HuH-7.5 (cell line): Measurements from ENCODE around the gene FCN2.

Experiments
- DNase-seq: peaks from one replicate; pipeline ENCODE4 v3.0.0; 2011; ENCODE audit warnings: low spot score

Gene FCN2

GRCh38 chr9:134912126-134912840, 31.7 kb downstream of the FCN2 start:
- DNase-seq, result no peak

GRCh38 chr9:134913041-134913712, 32.6 kb downstream of the FCN2 start:
- no peak for DNase-seq

- no peak for DNase-seq
Observed at GRCh38 chr9:134913713-134914500, 33.3 kb downstream of the FCN2 start.

- DNase-seq, result no peak
Observed at GRCh38 chr9:134914501-134914834, 33.9 kb downstream of the FCN2 start.

- DNase-seq, result no peak
Observed at GRCh38 chr9:134915046-134915985, 34.7 kb downstream of the FCN2 start.

GRCh38 chr9:134916161-134916665, 35.6 kb downstream of the FCN2 start:
- no peak for DNase-seq

- DNase-seq, result no peak
Observed at GRCh38 chr9:134917431-134918373, 37.1 kb downstream of the FCN2 start, which contains the start of gene FCN1. FCN1 (minus strand) TSS chr9:134917912; CDS start chr9:134917871, 41 bp downstream.

- DNase-seq, result no peak
Observed at GRCh38 chr9:134918646-134919045, 38.0 kb downstream of the FCN2 start.

- no peak for DNase-seq
Observed at GRCh38 chr9:134919303-134919702, 38.7 kb downstream of the FCN2 start.

GRCh38 chr9:134922066-134922931, 41.7 kb downstream of the FCN2 start:
- DNase-seq, result no peak

GRCh38 chr9:134922932-134923240, 42.3 kb downstream of the FCN2 start:
- DNase-seq, result no peak

- DNase-seq, result no peak
Observed at GRCh38 chr9:134923466-134923865, 42.9 kb downstream of the FCN2 start.

- no peak for DNase-seq
Observed at GRCh38 chr9:134925011-134925511, 44.5 kb downstream of the FCN2 start.

GRCh38 chr9:134928436-134929192, 48.0 kb downstream of the FCN2 start:
- DNase-seq, result no peak

GRCh38 chr9:134929193-134930158, 48.9 kb downstream of the FCN2 start:
- no peak for DNase-seq

GRCh38 chr9:134930398-134930797, 49.8 kb downstream of the FCN2 start:
- DNase-seq, result no peak

- DNase-seq, result no peak
Observed at GRCh38 chr9:134932171-134932570, 51.6 kb downstream of the FCN2 start.

GRCh38 chr9:134932606-134933005, 52.0 kb downstream of the FCN2 start:
- no peak for DNase-seq
